Stimulated activated CD8-positive, alpha-beta memory T cell treated with anti-CD3 and anti-CD28 coated beads, Interleukin-12 subunit alpha, Interleukin-12 subunit beta, amount 100 ng/mL, for 24 hours (primary cell): Measurements from ENCODE around the gene ARFGEF3.
"Not testable (repeated sequence)": the region's sequence is repeated elsewhere in the genome, so short reads cannot be mapped to it uniquely, and the experiment has no call there.

Source experiments
- DNase-seq: peaks from one replicate; pipeline ENCODE4 v3.0.0-alpha.2; 2020; ENCODE audit errors: extremely low read depth

ARFGEF3 gene

DNA sequence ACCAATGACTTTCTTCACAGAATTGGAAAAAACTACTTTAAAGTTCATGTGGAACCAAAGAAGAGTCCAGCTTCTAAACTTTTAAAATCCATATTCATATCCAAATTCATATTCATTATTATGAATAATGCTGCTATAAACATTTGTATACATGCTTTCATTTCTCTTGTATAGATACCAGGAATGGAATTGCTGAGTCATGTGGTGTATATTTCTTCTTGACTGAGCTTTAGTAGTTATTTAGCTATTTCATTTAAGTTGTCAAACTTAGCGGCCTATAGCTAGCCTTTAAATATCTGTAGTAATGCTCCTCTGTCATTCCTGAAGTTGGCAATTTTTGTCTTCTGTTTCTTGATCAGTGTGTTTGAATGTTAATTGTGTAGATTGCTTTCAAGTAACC is 196.2 kb downstream of the ARFGEF3 start:
- DNase-seq = no peak

DNA sequence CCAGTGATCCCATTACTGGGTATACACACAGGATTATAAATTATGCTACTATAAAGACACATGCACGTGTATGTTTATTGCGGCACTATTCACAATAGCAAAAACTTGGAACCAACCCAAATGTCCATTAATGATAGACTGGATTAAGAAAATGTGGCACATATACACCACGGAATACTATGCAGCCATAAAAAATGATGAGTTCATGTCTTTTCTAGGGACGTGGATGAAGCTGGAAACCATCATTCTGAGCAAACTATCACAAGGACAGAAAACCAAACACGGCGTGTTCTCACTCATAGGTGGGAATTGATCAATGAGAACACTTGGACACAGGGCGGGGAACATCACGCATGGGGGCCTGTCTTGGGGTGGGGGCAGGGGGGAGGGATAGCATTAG is 206.9 kb downstream of the ARFGEF3 start:
- DNase-seq = not testable (repeated sequence)

- no peak for DNase-seq
Measured at GRCh38 chr6:138370631-138371451, 209.1 kb downstream of the ARFGEF3 start.

DNA sequence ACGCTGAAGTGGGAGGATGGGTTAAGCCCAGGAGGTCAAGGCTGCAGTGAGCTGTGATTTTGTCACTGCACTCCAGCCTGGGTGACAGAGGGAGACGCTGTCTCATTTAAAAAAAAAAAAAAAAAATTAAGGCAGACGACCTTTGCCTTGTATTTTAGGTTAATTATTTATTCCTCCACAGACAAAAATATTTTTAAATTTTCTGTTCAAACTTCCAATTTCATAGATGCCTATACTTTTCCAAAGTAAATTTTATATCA is 209.6 kb downstream of the ARFGEF3 start:
- no peak for DNase-seq

DNA sequence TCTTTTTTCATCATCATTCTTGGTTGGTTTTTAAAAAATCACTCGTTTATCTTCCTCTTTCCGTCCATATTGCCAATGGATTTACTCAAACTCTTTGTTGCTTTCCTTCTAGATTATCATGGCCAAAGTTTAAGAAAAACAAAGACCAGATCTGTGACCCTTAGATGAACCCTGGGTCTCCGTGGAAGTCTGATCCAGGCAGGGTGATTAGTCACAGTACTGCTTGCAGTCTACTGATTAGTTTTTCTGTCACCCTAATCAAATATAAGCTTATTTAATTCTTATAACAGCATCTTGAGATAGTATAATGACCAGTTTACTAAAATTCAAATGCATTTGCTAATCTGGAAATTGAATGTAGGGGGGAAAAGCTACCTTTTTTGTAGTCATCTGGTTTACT is 210.0 kb downstream of the ARFGEF3 start:
- no peak for DNase-seq

- no peak for DNase-seq
Measured at GRCh38 chr6:138372711-138373463, 211.1 kb downstream of the ARFGEF3 start.

- no peak for DNase-seq
Measured at GRCh38 chr6:138374230-138374629, 212.5 kb downstream of the ARFGEF3 start.

GRCh38 chr6:138374815-138375214 is 213.1 kb downstream of the ARFGEF3 start:
- DNase-seq = no peak

- DNase-seq = no peak
Measured at GRCh38 chr6:138377042-138377441, 215.3 kb downstream of the ARFGEF3 start.

- DNase-seq = no peak
Measured at GRCh38 chr6:138377844-138378243, 216.1 kb downstream of the ARFGEF3 start, which contains the start of gene SMIM28. Gene SMIM28 (plus strand): TSS chr6:138377905. CDS start chr6:138378073, 168 bp downstream.

GRCh38 chr6:138378463-138378862 is 216.7 kb downstream of the ARFGEF3 start:
- no peak for DNase-seq

- DNase-seq = no peak
Measured at GRCh38 chr6:138382498-138383265, 220.9 kb downstream of the ARFGEF3 start.

DNA sequence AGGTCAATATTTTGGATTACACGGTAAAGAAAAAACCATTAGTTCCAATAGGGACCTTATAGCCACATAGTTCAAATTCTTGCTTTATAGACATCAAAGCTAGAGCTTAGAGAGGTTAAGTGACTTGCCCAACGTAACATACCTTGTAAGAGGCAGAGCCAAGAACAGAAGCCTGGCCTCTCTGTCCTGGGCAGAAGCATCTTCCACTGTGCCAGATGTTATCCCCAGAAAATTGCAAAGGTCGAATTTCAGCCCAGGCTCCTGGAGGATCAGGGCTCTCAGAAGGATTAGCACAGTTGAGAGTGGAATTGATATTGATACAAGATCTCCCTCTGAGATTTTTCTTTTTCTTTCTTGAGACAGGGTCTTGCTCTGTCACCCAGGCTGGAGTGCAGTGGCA is 222.0 kb downstream of the ARFGEF3 start:
- no peak for DNase-seq

DNA sequence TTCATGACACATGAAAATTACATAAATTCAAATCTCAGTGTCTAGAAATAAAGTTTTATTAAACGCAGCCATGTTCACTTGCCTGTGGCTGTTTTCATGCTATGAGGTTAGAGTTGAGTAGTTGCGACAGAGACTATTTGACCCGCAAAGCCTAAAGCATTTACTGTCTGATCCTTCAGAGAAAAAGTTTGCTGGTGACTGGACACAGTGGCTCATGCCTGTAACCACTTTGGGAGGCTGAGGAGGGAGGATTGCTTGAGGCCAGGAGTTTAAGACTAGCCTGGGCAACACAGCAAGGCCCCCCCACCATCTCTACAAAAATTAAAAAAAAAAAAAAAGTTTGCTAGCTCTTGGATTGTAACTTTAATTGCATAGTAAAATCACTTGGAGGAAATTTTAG is 225.2 kb downstream of the ARFGEF3 start:
- DNase-seq = no peak

DNA sequence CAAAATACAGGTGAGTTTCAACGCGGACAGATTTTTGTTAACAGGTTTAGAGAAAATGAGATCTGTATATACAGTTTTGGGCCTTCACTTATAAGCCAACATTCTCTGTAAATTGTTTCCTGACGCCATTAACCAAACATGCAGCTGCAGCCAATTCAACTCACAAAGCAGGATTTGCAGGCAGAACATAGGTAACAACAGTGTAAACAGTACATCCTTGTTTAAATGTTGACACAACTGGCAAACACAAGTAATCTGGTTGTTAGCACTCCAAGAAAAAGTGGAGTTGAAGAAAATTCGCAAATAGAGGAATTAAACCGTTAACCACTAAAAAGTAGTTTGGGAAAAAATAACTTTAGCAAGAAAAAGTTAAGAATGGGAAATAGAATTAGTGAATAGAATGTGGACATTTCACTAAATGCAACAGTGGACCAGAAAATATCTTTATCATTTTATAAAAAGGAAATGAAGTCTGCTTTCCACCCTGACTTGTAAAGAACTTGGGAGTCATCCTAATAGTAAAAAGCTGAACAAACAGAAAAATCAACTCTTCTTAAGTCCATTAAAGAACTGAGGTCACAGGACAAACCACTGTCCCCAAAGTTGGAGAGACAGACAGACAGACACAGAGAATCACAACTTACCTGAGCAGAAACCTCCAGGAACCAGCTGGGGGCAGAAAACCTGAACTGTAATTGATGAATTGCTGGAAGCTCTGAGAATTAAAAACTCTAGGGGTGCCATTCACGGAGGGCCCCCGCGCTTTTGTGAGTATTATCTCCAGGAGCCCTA is 226.0 kb downstream of the ARFGEF3 start:
- no peak for DNase-seq

DNA sequence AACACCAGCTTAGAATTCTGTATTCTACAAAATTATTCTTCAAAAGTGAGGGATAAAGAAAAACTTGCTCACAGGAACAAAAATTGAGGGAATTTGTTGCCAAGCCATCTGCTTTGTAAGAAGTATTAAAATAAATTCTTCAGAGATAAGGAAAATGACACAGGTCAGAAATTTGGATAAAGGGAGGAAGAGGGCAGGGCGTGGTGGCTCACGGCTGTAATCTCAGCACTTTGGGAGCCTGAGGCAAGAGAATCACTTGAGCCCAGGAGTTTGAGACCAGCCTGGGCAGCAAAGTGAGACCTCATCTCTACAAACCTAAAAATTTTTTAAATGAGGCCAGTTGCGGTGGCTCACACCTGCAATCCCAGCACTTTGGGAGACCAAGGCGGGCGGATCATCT is 227.8 kb downstream of the ARFGEF3 start:
- no peak for DNase-seq
